ENCODE data around the gene NR2E1. TPM values are rescaled to one million over a fixed set of nuclear protein-coding genes. Genes with fewer than 3 reads are reported as not detected.

Gene NR2E1
- total and polyA plus RNA-seq, 2 of the 4 experiments (the other 2 are of a cell fraction), result not detected

DNA sequence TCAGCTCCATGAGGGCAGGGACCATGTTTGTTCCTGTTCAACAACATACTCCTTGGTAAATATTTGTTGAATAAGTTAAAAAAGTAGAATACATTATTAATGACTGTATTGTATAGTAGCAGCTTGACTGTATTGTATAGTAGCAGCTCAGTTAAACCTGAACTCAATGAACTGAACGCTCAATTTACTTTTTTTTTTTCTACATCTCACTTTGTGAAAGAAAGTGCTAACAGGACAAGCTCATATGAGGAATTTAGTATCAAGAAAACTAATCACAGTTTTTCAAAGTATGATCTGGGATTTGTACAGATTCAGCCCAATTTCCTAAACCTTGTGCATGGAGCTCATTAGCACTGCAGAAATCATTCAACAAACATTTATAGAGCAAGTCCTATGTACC is 38.8 kb upstream of the NR2E1 start:
- Histone ChIP-seq H4K8ac (ENCODE audit: low read depth in 2 of 2, low read length in 2 of 2) (no peak overlapping the region), H3K4me1 (ENCODE audit: control insufficient read depth, insufficient read depth, low read length) (no peaks in the 10 kb centered on the region), H3K4me3 (ENCODE audit: insufficient read depth, low read depth, low read length) (no peak overlapping the region), H2AK5ac (ENCODE audit: low read depth, low read length) (no peak overlapping the region), H2BK5ac (ENCODE audit: low read depth, low read length, poor library complexity, severe bottlenecking) (no peak overlapping the region), H3K9me3 (ENCODE audit: control insufficient read depth, insufficient read depth, low read length) (peaks cover 6% of the 10 kb centered on the region), H4K20me1 (ENCODE audit: insufficient read depth, low read length) (no peaks in the 10 kb centered on the region), H2BK20ac (ENCODE audit: low read depth, low read length) (no peak overlapping the region), H3K27ac (ENCODE audit: insufficient read depth, low read length) (no peak overlapping the region), H4K91ac (ENCODE audit: insufficient read depth, low read depth, low read length) (no peak overlapping the region), H2AFZ (replicated peaks; ENCODE audit: low read length, poor library complexity) (no peak overlapping the region), H3K79me1 (ENCODE audit: low read depth in 1 of 2, low read length in 2 of 2) (no peaks in the 10 kb centered on the region), H3K4ac (ENCODE audit: low read depth, low read length) (no peak overlapping the region), H3K14ac (replicated peaks; ENCODE audit: low read depth, low read length) (no peak overlapping the region), H2BK120ac (ENCODE audit: low read depth, low read length) (no peak overlapping the region), H3K27me3 (ENCODE audit: control insufficient read depth, insufficient read depth, low read length) (peaks cover 59% of the 10 kb centered on the region), H3K18ac (ENCODE audit: low read depth, low read length) (no peak overlapping the region), H3K23ac (ENCODE audit: low read depth, low read length) (no peak overlapping the region; the same call in 1 of the 2 replicates), H3K4me2 (ENCODE audit: low read depth, low read length) (no peak overlapping the region), H3K9me1 (ENCODE audit: insufficient read depth, low read length) (no peaks in the 10 kb centered on the region), H3K56ac (ENCODE audit: extremely low read depth, insufficient read depth, low read length) (no peak overlapping the region), H3K36me3 (ENCODE audit: control insufficient read depth, insufficient read depth, low read length) (no peaks in the 10 kb centered on the region), H2BK15ac (ENCODE audit: low read depth, low read length) (no peak overlapping the region), H2AK9ac (replicated peaks; ENCODE audit: low read depth, low read length, poor library complexity) (no peak overlapping the region), H4K5ac (ENCODE audit: low read depth, low read length) (no peak overlapping the region), H3K9ac (ENCODE audit: low read depth, low read length) (no peak overlapping the region)
- ATAC-seq (ENCODE audit: low read depth) (no peak), DNase-seq (no peak)
- TF ChIP-seq MAFK (IDR thresholded peaks at IDR 0.05; ENCODE audit: low read depth, low read length), result no peak
- TF ChIP-seq, protein P1, sequence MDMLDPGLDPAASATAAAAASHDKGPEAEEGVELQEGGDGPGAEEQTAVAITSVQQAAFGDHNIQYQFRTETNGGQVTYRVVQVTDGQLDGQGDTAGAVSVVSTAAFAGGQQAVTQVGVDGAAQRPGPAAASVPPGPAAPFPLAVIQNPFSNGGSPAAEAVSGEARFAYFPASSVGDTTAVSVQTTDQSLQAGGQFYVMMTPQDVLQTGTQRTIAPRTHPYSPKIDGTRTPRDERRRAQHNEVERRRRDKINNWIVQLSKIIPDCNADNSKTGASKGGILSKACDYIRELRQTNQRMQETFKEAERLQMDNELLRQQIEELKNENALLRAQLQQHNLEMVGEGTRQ (IDR thresholded peaks at IDR 0.05; ENCODE audit: low read depth, low read length), result no peak
- no peak for TF ChIP-seq POLR2A (IDR thresholded peaks at IDR 0.05; ENCODE audit: low read depth, low read length)
- no peak for TF ChIP-seq BHLHE40 (IDR thresholded peaks at IDR 0.05; ENCODE audit: low read depth, low read length)
- TF ChIP-seq, protein P2, sequence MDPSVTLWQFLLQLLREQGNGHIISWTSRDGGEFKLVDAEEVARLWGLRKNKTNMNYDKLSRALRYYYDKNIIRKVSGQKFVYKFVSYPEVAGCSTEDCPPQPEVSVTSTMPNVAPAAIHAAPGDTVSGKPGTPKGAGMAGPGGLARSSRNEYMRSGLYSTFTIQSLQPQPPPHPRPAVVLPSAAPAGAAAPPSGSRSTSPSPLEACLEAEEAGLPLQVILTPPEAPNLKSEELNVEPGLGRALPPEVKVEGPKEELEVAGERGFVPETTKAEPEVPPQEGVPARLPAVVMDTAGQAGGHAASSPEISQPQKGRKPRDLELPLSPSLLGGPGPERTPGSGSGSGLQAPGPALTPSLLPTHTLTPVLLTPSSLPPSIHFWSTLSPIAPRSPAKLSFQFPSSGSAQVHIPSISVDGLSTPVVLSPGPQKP (IDR thresholded peaks at IDR 0.05; ENCODE audit: borderline replicate concordance, low read depth, low read length), result no peak
- no peak for TF ChIP-seq CHD1 (IDR thresholded peaks at IDR 0.05; ENCODE audit: low read depth, low read length)
- ChIA-PET CTCF (interaction anchor here (0.7 kb wide), 1 partner anchor 779 kb away, joined by 3 read pairs; no protein-coding TSS in a partner anchor), POLR2A (ENCODE audit: unreplicated experiment) (no interaction called here)
- no CpG with 5 or more reads among the region's 1 CpG for WGBS, 2 experiments (ENCODE audit: extremely low coverage in 2 of 2, insufficient read length in 1 of 2)
- no TSS peak for BruUV-seq (replicated peaks)
- in situ Hi-C loops (cut with MboI; ENCODE audit: low sequenced_read_pairs), result no loop called here
- dilution Hi-C loops (cut with HindIII; ENCODE audit: low sequenced_read_pairs, unreplicated experiment), result no loop called here
- intact Hi-C loops (cut with micrococcal nuclease), result no loop called here

All from IMR-90 (cell line).